Upper lobe of right lung (tissue), 1 donor: ENCODE results near the gene KIF6. TPM values are rescaled to one million over a fixed set of nuclear protein-coding genes. Genes with fewer than 3 reads are reported as not detected.
"Not testable (repeated sequence)": the region's sequence is repeated elsewhere in the genome, so short reads cannot be mapped to it uniquely, and the experiment has no call there.

Experiments
- ATAC-seq: fragments of 200-7000 bp; cut with Tn5 transposase; one replicate; pipeline ENCODE4 v1.9.1; 2020; ENCODE audit warnings: mild to moderate bottlenecking, moderate library complexity
- DNase-seq: peaks from one replicate; pipeline ENCODE4 v3.0.0-alpha.2; 2020
- H3K27ac ChIP-seq: fragments of 200-600 bp; one replicate; pipeline ENCODE4 v1.8.0; 2022
- H3K27me3 ChIP-seq: fragments of 200-600 bp; one replicate; pipeline ENCODE4 v1.8.0; 2022; ENCODE audit warnings: mild to moderate bottlenecking
- H3K36me3 ChIP-seq: fragments of 200-600 bp; one replicate; pipeline ENCODE4 v1.8.0; 2022
- H3K4me1 ChIP-seq: fragments of 200-600 bp; one replicate; pipeline ENCODE4 v1.8.0; 2022
- H3K4me3 ChIP-seq: fragments of 200-600 bp; one replicate; pipeline ENCODE4 v1.8.0; 2022; ENCODE audit warnings: mild to moderate bottlenecking
- H3K9me3 ChIP-seq: fragments of 200-600 bp; one replicate; pipeline ENCODE4 v1.8.0; 2022
- CTCF ChIP-seq: fragments of 200-600 bp; IDR thresholded peaks from one replicate; pipeline ENCODE4 v1.8.0; 2022; ENCODE audit warnings: antibody characterized with exemption
- intact Hi-C: fragments of 100-400 bp; cut with DNase I; formaldehyde crosslinking; loops from one replicate; pipeline ENCODE4 v1.11.0; 2022
- total RNA-seq: library from RNA; stranded (reverse); fragmentation: NEBNext Ultra II Directional; extraction: Animal tissue kit (Norgen Biotek cat#: 25700); gene quantifications from one replicate; pipeline ENCODE4 v1.2.1, GENCODE V29; 2021
- donor health status: DM: no; HTN: yes; CAD: no; lungs with severe emphysema.

The KIF6 gene
- total RNA-seq, 1 donor from 2014 or later: 0.49 TPM

- intact Hi-C loops: no loop called here
- H3K27ac ChIP-seq: no peak overlapping the region
- ATAC-seq: no peak
- no peaks in the 10 kb centered on the region for H3K27me3 ChIP-seq
- no peaks in the 10 kb centered on the region for H3K9me3 ChIP-seq
- peaks cover 6% of the 10 kb centered on the region for H3K4me1 ChIP-seq
- H3K4me3 ChIP-seq: no peak overlapping the region
- H3K36me3 ChIP-seq: no peaks in the 10 kb centered on the region
- no peak for DNase-seq
- no peak for TF ChIP-seq CTCF
These were observed 240.9 kb downstream of the KIF6 start for GRCh38 chr6:39484276-39484675.

GRCh38 chr6:39479819-39480218 is 245.4 kb downstream of the KIF6 start:
- H3K27ac ChIP-seq, H3K4me3 ChIP-seq, DNase-seq, ATAC-seq, H3K9me3 ChIP-seq, H3K36me3 ChIP-seq, H3K4me1 ChIP-seq, H3K27me3 ChIP-seq, intact Hi-C loops: not testable (repeated sequence)

- H3K4me3 ChIP-seq: no peak overlapping the region
- no peak for TF ChIP-seq CTCF
- intact Hi-C loops: no loop called here
- no peaks in the 10 kb centered on the region for H3K9me3 ChIP-seq
- H3K4me1 ChIP-seq: no peaks in the 10 kb centered on the region
- H3K27me3 ChIP-seq: no peaks in the 10 kb centered on the region
- no peak for DNase-seq
- no peaks in the 10 kb centered on the region for H3K36me3 ChIP-seq
- no peak for ATAC-seq
- H3K27ac ChIP-seq: no peak overlapping the region
These were observed 248.5 kb downstream of the KIF6 start for GRCh38 chr6:39476670-39477069.

GRCh38 chr6:39476151-39476550 is 249.1 kb downstream of the KIF6 start:
- intact Hi-C loops: no loop called here
- ATAC-seq (no peak), DNase-seq (no peak)
- H3K9me3 ChIP-seq: no peaks in the 10 kb centered on the region
- no peak overlapping the region for H3K4me3 ChIP-seq
- TF ChIP-seq CTCF: no peak
- H3K4me1 ChIP-seq: no peaks in the 10 kb centered on the region
- no peaks in the 10 kb centered on the region for H3K27me3 ChIP-seq
- H3K36me3 ChIP-seq: no peaks in the 10 kb centered on the region
- H3K27ac ChIP-seq: no peak overlapping the region

- intact Hi-C loops: no loop called here
- TF ChIP-seq CTCF: no peak
- Histone ChIP-seq H3K9me3 (no peaks in the 10 kb centered on the region), H3K36me3 (no peaks in the 10 kb centered on the region), H3K27ac (no peak overlapping the region), H3K4me3 (no peak overlapping the region), H3K4me1 (no peaks in the 10 kb centered on the region), H3K27me3 (no peaks in the 10 kb centered on the region)
- ATAC-seq (no peak), DNase-seq (no peak)
These were observed 253.1 kb downstream of the KIF6 start for GRCh38 chr6:39471954-39472659.

GRCh38 chr6:39470506-39470905 is 254.7 kb downstream of the KIF6 start:
- Histone ChIP-seq H3K27me3 (no peaks in the 10 kb centered on the region), H3K4me3 (no peak overlapping the region), H3K27ac (no peak overlapping the region), H3K9me3 (no peaks in the 10 kb centered on the region), H3K36me3 (no peaks in the 10 kb centered on the region), H3K4me1 (no peaks in the 10 kb centered on the region)
- ATAC-seq: no peak
- intact Hi-C loops: no loop called here
- DNase-seq: no peak
- TF ChIP-seq CTCF: no peak
